Loucy (cell line): ENCODE data around the gene RBM17.

Source experiments
- EZH2phosphoT487 ChIP-seq: fragments of 200-600 bp; IDR thresholded peaks from 2 replicates; pipeline ENCODE4 v1.6.1; 2018; ENCODE audit warnings: antibody characterized with exemption, mild to moderate bottlenecking, moderate library complexity, borderline replicate concordance
- TF ChIP-seq, protein P1 (sequence below): fragments of 200-600 bp; sonication (generic); conservative IDR thresholded peaks from 2 replicates; pipeline ENCODE4 v1.5.1; 2014; ENCODE audit warnings: mild to moderate bottlenecking, antibody characterized with exemption, low read length

DNA sequence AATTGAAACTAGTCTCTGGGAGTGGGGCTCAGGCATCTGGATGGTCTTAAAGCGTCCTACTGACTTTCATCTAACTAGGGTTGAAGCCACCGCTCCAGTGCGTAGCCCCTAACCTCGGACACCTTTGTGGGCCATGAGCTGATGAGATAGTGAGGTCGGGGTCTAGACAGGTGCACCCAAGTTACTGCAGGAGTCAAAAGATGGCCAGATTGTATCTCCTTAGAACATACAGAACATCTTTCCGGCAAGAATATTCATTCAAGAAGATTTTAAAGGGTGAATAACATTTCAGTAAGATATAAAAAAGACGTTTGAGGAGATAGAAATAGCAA, 20.6 kb downstream of the RBM17 start:
- TF ChIP-seq, protein P1, sequence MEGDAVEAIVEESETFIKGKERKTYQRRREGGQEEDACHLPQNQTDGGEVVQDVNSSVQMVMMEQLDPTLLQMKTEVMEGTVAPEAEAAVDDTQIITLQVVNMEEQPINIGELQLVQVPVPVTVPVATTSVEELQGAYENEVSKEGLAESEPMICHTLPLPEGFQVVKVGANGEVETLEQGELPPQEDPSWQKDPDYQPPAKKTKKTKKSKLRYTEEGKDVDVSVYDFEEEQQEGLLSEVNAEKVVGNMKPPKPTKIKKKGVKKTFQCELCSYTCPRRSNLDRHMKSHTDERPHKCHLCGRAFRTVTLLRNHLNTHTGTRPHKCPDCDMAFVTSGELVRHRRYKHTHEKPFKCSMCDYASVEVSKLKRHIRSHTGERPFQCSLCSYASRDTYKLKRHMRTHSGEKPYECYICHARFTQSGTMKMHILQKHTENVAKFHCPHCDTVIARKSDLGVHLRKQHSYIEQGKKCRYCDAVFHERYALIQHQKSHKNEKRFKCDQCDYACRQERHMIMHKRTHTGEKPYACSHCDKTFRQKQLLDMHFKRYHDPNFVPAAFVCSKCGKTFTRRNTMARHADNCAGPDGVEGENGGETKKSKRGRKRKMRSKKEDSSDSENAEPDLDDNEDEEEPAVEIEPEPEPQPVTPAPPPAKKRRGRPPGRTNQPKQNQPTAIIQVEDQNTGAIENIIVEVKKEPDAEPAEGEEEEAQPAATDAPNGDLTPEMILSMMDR, result no peak
- no peak for TF ChIP-seq EZH2phosphoT487
